SK-N-SH treated with all-trans-retinoic acid at 6 μM for 48 hours (cell line): ENCODE data around the gene MED29.

ENCODE experiments used
- ATAC-seq: fragments of 200-7000 bp; cut with Tn5 transposase; 3 replicates; pipeline ENCODE4 v1.9.1; 2020; ENCODE audit warnings: mild to moderate bottlenecking, moderate library complexity
- CREB5 ChIP-seq: fragments of 250-450 bp; sonication (Bioruptor Pico); IDR thresholded peaks from 2 replicates; pipeline ENCODE4 v1.5.1; 2020; ENCODE audit warnings: low read depth, mild to moderate bottlenecking, moderate library complexity
- CSDC2 ChIP-seq: fragments of 250-450 bp; sonication (Bioruptor Pico); IDR thresholded peaks from 2 replicates; pipeline ENCODE4 v1.5.0; 2020; ENCODE audit warnings: mild to moderate bottlenecking, moderate library complexity
- ESRRG ChIP-seq: fragments of 250-450 bp; sonication (Bioruptor Pico); IDR thresholded peaks from 2 replicates; pipeline ENCODE4 v1.6.1; 2021; ENCODE audit warnings: mild to moderate bottlenecking
- GLIS3 ChIP-seq: fragments of 250-450 bp; sonication (Bioruptor Pico); IDR thresholded peaks from 2 replicates; pipeline ENCODE4 v1.5.0; 2020; ENCODE audit warnings: mild to moderate bottlenecking, moderate library complexity
- ISL1 ChIP-seq: fragments of 250-450 bp; sonication (Bioruptor Pico); IDR thresholded peaks from 2 replicates; pipeline ENCODE4 v2.1.2; 2022; ENCODE audit warnings: mild to moderate bottlenecking, moderate library complexity
- OSR1 ChIP-seq: fragments of 250-450 bp; sonication (Bioruptor Pico); IDR thresholded peaks from 2 replicates; pipeline ENCODE4 v1.8.0; 2022; ENCODE audit warnings: moderate library complexity, mild to moderate bottlenecking, inconsistent platforms
- PATZ1 ChIP-seq: fragments of 250-450 bp; sonication (Bioruptor Pico); IDR thresholded peaks from 2 replicates; pipeline ENCODE4 v1.8.0; 2020; ENCODE audit warnings: mild to moderate bottlenecking, moderate library complexity, borderline replicate concordance
- POU6F1 ChIP-seq: fragments of 250-450 bp; sonication (Bioruptor Pico); IDR thresholded peaks from 2 replicates; pipeline ENCODE4 v1.8.0; 2021; ENCODE audit warnings: low read depth, mild to moderate bottlenecking, moderate library complexity, borderline replicate concordance
- PPARA ChIP-seq: fragments of 250-450 bp; sonication (Bioruptor Pico); IDR thresholded peaks from 2 replicates; pipeline ENCODE4 v1.5.0; 2020; ENCODE audit warnings: mild to moderate bottlenecking, borderline replicate concordance
- RARB ChIP-seq: fragments of 250-450 bp; sonication (Bioruptor Pico); IDR thresholded peaks from 2 replicates; pipeline ENCODE4 v1.8.0; 2021; ENCODE audit warnings: mild to moderate bottlenecking, moderate library complexity
- SNAI2 ChIP-seq: fragments of 250-450 bp; sonication (Bioruptor Pico); IDR thresholded peaks from 2 replicates; pipeline ENCODE4 v1.5.0; 2020; ENCODE audit warnings: mild to moderate bottlenecking, moderate library complexity
- TCF4 ChIP-seq: fragments of 250-450 bp; sonication (Bioruptor Pico); IDR thresholded peaks from 2 replicates; pipeline ENCODE4 v1.8.0; 2021; ENCODE audit warnings: mild to moderate bottlenecking, moderate library complexity, borderline replicate concordance
- TOX ChIP-seq: fragments of 250-450 bp; sonication (Bioruptor Pico); IDR thresholded peaks from 2 replicates; pipeline ENCODE4 v1.8.0; 2021; ENCODE audit warnings: mild to moderate bottlenecking, moderate library complexity, borderline replicate concordance
- TSHZ2 ChIP-seq: fragments of 250-450 bp; sonication (Bioruptor Pico); IDR thresholded peaks from 2 replicates; pipeline ENCODE4 v1.5.0; 2020; ENCODE audit warnings: mild to moderate bottlenecking, moderate library complexity
- ZC3H10 ChIP-seq: fragments of 250-450 bp; sonication (Bioruptor Pico); IDR thresholded peaks from 2 replicates; pipeline ENCODE4 v1.5.1; 2021; ENCODE audit warnings: mild to moderate bottlenecking, moderate library complexity
- ZFP3 ChIP-seq: fragments of 250-450 bp; sonication (Bioruptor Pico); IDR thresholded peaks from 2 replicates; pipeline ENCODE4 v1.5.0; 2020; ENCODE audit warnings: mild to moderate bottlenecking, moderate library complexity
- ZNF565 ChIP-seq: fragments of 450-650 bp; formaldehyde crosslinking; conservative IDR thresholded peaks from 2 replicates; pipeline ENCODE4 v1.5.0; 2020; ENCODE audit warnings: low read depth, mild to moderate bottlenecking, moderate library complexity
- ZNF70 ChIP-seq: fragments of 450-650 bp; formaldehyde crosslinking; IDR thresholded peaks from 2 replicates; pipeline ENCODE4 v1.5.0; 2020; ENCODE audit warnings: mild to moderate bottlenecking, moderate library complexity
- ZNF8 ChIP-seq: fragments of 450-650 bp; formaldehyde crosslinking; IDR thresholded peaks from 2 replicates; pipeline ENCODE4 v1.5.0; 2020; ENCODE audit warnings: mild to moderate bottlenecking, moderate library complexity

The MED29 gene

GRCh38 chr19:39407410-39407659, 16.2 kb downstream of the MED29 start:
- TF ChIP-seq ZNF8 (CRISPR knock-in tag): no peak
- no peak for TF ChIP-seq PATZ1 (CRISPR knock-in tag)
- TF ChIP-seq PPARA (CRISPR knock-in tag): no peak
- no peak for TF ChIP-seq RARB (CRISPR knock-in tag)
- TF ChIP-seq SNAI2: no peak
- TF ChIP-seq OSR1 (CRISPR knock-in tag): no peak
- no peak for TF ChIP-seq ZNF70 (CRISPR knock-in tag)
- no peak for TF ChIP-seq GLIS3 (CRISPR knock-in tag)
- TF ChIP-seq POU6F1 (CRISPR knock-in tag): no peak
- no peak for TF ChIP-seq CREB5 (CRISPR knock-in tag)
- no peak for TF ChIP-seq CSDC2 (CRISPR knock-in tag)
- no peak for TF ChIP-seq TOX
- no peak for TF ChIP-seq ESRRG (CRISPR knock-in tag)
- no peak for TF ChIP-seq ZNF565 (CRISPR knock-in tag)
- no peak for TF ChIP-seq ZC3H10 (CRISPR knock-in tag)
- TF ChIP-seq TSHZ2 (CRISPR knock-in tag): no peak
- TF ChIP-seq ISL1 (CRISPR knock-in tag): no peak
- no peak for ATAC-seq

GRCh38 chr19:39407660-39408391, 16.6 kb downstream of the MED29 start:
- ATAC-seq: no peak
- TF ChIP-seq ZNF8 (CRISPR knock-in tag): no peak

- no peak for ATAC-seq
- no peak for TF ChIP-seq CREB5 (CRISPR knock-in tag)
- no peak for TF ChIP-seq TOX
- no peak for TF ChIP-seq TCF4 (CRISPR knock-in tag)
- no peak for TF ChIP-seq ZFP3 (CRISPR knock-in tag)
- TF ChIP-seq GLIS3 (CRISPR knock-in tag): no peak
- TF ChIP-seq ZNF8 (CRISPR knock-in tag): no peak
- TF ChIP-seq OSR1 (CRISPR knock-in tag): no peak
- TF ChIP-seq ZNF70 (CRISPR knock-in tag): no peak
These were observed 17.4 kb downstream of the MED29 start for GRCh38 chr19:39408392-39409207.
